Spleen (tissue), 11 donors: ENCODE data around the gene PTH1R. TPM values are rescaled to one million over a fixed set of nuclear protein-coding genes. Genes with fewer than 3 reads are reported as not detected.

Source experiments
- DNase-seq: peaks from one replicate; pipeline ENCODE4 v3.0.0-alpha.2; 2020
- H3K27ac ChIP-seq, 8 donors: fragments of 200-600 bp; sonication (generic) in 7 of 8; 1 replicate in 4 of 8; 2 replicates in 4 of 8; pipeline versions ENCODE4 v1.5.0 to v1.8.0; 2016 to 2021; ENCODE audit warnings: inconsistent platforms in 4 of 8, mild to moderate bottlenecking in 4 of 8, moderate library complexity in 1 of 8
- H3K27me3 ChIP-seq, 7 donors: fragments of 200-600 bp; sonication (generic) in 6 of 7; replicated peaks in 1 of 7; 1 replicate in 4 of 7; 2 replicates in 3 of 7; pipeline versions ENCODE4 v1.5.0 to v1.8.0; 2016 to 2021; ENCODE audit warnings: inconsistent platforms in 3 of 7, mild to moderate bottlenecking in 1 of 7
- H3K36me3 ChIP-seq, 6 donors: fragments of 200-600 bp; sonication (generic) in 5 of 6; 1 replicate in 4 of 6; 2 replicates in 2 of 6; pipeline versions ENCODE4 v1.5.0 to v1.8.0; 2016 to 2021; ENCODE audit warnings: inconsistent platforms in 2 of 6
- H3K4me1 ChIP-seq, 6 donors: fragments of 200-600 bp; sonication (generic) in 5 of 6; 1 replicate in 3 of 6; 2 replicates in 3 of 6; pipeline versions ENCODE4 v1.5.0 to v1.8.0; 2016 to 2021; ENCODE audit warnings: inconsistent platforms in 3 of 6
- H3K4me3 ChIP-seq, 8 donors: fragments of 200-600 bp; sonication (generic) in 7 of 8; 1 replicate in 4 of 8; 2 replicates in 4 of 8; pipeline versions ENCODE4 v1.5.0 to v1.8.0; 2016 to 2021; ENCODE audit warnings: inconsistent platforms in 4 of 8, mild to moderate bottlenecking in 4 of 8, moderate library complexity in 2 of 8
- H3K9me3 ChIP-seq, 8 donors: fragments of 200-600 bp; sonication (generic) in 7 of 8; 1 replicate in 4 of 8; 2 replicates in 4 of 8; pipeline versions ENCODE4 v1.5.0 to v1.8.0; 2016 to 2021; ENCODE audit warnings: inconsistent platforms in 4 of 8
- POLR2A ChIP-seq, 3 donors: fragments of 450-650 bp; IDR thresholded peaks; one replicate each; pipeline ENCODE4 v1.5.1; 2017; ENCODE audit warnings: antibody characterized with exemption in 3 of 3, mild to moderate bottlenecking in 1 of 3
- POLR2AphosphoS5 ChIP-seq, 3 donors: sonication (generic); formaldehyde crosslinking; IDR thresholded peaks; one replicate each; pipeline ENCODE4 v1.5.1; 2017; ENCODE audit warnings: antibody characterized with exemption in 3 of 3
- WGBS, 5 donors: extraction: QIAGEN DNeasy Blood & Tissue Kit in 3 of 5; methylation state at CpG; one replicate each; pipeline versions ENCODE4 v1.1.5 to v1.1.7; 2013 to 2018; 5-methylcytosine and 5-hydroxymethylcytosine counted together
- intact Hi-C: fragments of 100-400 bp; cut with DNase I; formaldehyde crosslinking; loops from one replicate; pipeline ENCODE4 v1.15.0; 2023; ENCODE audit warnings: low total_unique reads
- polyA plus RNA-seq, 3 donors: library from polyadenylated mRNA; stranded (reverse); fragments of 200-250 nt; gene quantifications; one replicate each; pipeline ENCODE4 v1.2.1, GENCODE V29; 2013
- total RNA-seq, 7 donors: library from RNA; depleted of rRNA in 3 of 7; stranded (reverse); fragments of >200 nt in 3 of 7; fragmentation: NEBNext Ultra II Directional in 4 of 7; extraction: Animal tissue kit (Norgen Biotek cat#: 25700) in 4 of 7; gene quantifications; one replicate each; pipeline versions ENCODE4 v1.1.0 to v1.2.1, GENCODE V29; 2016 to 2021
- TF ChIP-seq, protein P1 (sequence below), 11 experiments: fragments of 200-600 bp in 7 of 11; fragments of 450-650 bp in 4 of 11; sonication (generic) in 4 of 11; IDR thresholded peaks in 8 of 11; conservative IDR thresholded peaks in 3 of 11; 1 replicate in 7 of 11; 2 replicates in 4 of 11; pipeline versions ENCODE4 v1.4.0 to v1.8.0; 2016 to 2021; ENCODE audit warnings: antibody characterized with exemption in 11 of 11, inconsistent platforms in 4 of 11, mild to moderate bottlenecking in 1 of 11
- donor health status: healthy with polysubstance abuse.
- donor health status: DM: no; HTN: no; CAD: no; lungs with moderate emphysema.
- donor health status: DM: no; HTN: no; CAD: no.
- donor health status: Bipolar disorder and iron deficiency.
- donor health status: healthy.
- donor health status: DM: no; HTN: no; CAD: no.
- donor health status: DM: yes; HTN: yes; CAD: no.

The PTH1R gene
- total and polyA plus RNA-seq, 10 donors = 5.1 to 190 (median 34.1) TPM

- peak; percentile 47 for DNase-seq
- intact Hi-C loops = no loop called here
- peaks cover 0 to 52% (median 17%) of the 10 kb centered on the region in 6 donors for H3K36me3 ChIP-seq
- H3K27ac ChIP-seq = peak overlapping the region in 4 of 8 donors; percentile 1 to 91 (median 36)
- H3K4me1 ChIP-seq = peaks cover 35 to 96% (median 75%) of the 10 kb centered on the region in 6 donors
- H3K9me3 ChIP-seq = no peaks in the 10 kb centered on the region
- WGBS, 5 donors = 73 to 81% (median 75%) methylated on average over 12 of the region's 12 CpGs
- TF ChIP-seq, protein P1, sequence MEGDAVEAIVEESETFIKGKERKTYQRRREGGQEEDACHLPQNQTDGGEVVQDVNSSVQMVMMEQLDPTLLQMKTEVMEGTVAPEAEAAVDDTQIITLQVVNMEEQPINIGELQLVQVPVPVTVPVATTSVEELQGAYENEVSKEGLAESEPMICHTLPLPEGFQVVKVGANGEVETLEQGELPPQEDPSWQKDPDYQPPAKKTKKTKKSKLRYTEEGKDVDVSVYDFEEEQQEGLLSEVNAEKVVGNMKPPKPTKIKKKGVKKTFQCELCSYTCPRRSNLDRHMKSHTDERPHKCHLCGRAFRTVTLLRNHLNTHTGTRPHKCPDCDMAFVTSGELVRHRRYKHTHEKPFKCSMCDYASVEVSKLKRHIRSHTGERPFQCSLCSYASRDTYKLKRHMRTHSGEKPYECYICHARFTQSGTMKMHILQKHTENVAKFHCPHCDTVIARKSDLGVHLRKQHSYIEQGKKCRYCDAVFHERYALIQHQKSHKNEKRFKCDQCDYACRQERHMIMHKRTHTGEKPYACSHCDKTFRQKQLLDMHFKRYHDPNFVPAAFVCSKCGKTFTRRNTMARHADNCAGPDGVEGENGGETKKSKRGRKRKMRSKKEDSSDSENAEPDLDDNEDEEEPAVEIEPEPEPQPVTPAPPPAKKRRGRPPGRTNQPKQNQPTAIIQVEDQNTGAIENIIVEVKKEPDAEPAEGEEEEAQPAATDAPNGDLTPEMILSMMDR (IDR thresholded peaks at IDR 0.05 in 8 of 11, conservative IDR thresholded peaks at IDR 0.05 in 3 of 11) = no peak
- no peak for TF ChIP-seq POLR2AphosphoS5 (IDR thresholded peaks at IDR 0.05)
- TF ChIP-seq POLR2A (IDR thresholded peaks at IDR 0.05) = no peak
- H3K27me3 ChIP-seq = no peaks in the 10 kb centered on the region
- no peak overlapping the region for H3K4me3 ChIP-seq
Measured at GRCh38 chr3:46943237-46944187, 66.0 kb downstream of the PTH1R start.

GRCh38 chr3:46944191-46944590 lies 66.7 kb downstream of the PTH1R start:
- WGBS, 5 donors = 90 to 93% (median 91%) methylated on average over 8 of the region's 8 CpGs
- intact Hi-C loops = no loop called here
- H3K4me3 ChIP-seq = no peak overlapping the region
- no peak for TF ChIP-seq POLR2A (IDR thresholded peaks at IDR 0.05)
- no peak for TF ChIP-seq POLR2AphosphoS5 (IDR thresholded peaks at IDR 0.05)
- TF ChIP-seq, protein P1 (IDR thresholded peaks at IDR 0.05 in 8 of 11, conservative IDR thresholded peaks at IDR 0.05 in 3 of 11) = no peak
- no peaks in the 10 kb centered on the region for H3K9me3 ChIP-seq
- H3K27ac ChIP-seq = peak overlapping the region in 3 of 8 donors; percentile 1 to 91 (median 58)
- DNase-seq = peak; percentile 62
- peaks cover 0 to 46% (median 17%) of the 10 kb centered on the region in 6 donors for H3K36me3 ChIP-seq
- H3K4me1 ChIP-seq = peaks cover 37 to 96% (median 75%) of the 10 kb centered on the region in 6 donors
- no peaks in the 10 kb centered on the region for H3K27me3 ChIP-seq

DNA sequence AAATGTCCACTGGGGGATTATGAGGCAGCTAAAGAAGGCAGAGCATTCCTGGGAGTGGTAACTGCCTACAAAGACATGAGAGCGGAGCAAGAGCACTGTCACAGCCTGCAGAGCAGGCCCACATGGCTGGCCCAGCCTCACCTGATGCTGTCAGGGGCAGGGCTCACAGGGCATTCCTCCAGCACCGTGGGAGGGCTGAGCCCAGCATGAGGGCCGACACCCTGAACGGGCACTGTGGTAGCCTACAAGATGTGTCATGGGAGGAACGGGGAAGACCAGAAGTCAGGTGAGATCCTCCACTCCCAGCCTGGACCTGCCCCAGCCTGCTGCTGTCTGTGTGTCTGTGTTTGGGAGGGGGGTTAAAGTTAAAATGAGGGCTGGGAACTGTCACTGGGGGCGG lies 68.9 kb downstream of the PTH1R start:
- no peak overlapping the region for H3K4me3 ChIP-seq
- no peaks in the 10 kb centered on the region for H3K27me3 ChIP-seq
- peaks cover 0 to 27% (median 0%) of the 10 kb centered on the region in 6 donors for H3K36me3 ChIP-seq
- intact Hi-C loops = no loop called here
- peaks cover 54 to 100% (median 85%) of the 10 kb centered on the region in 6 donors for H3K4me1 ChIP-seq
- no peaks in the 10 kb centered on the region for H3K9me3 ChIP-seq
- 85 to 92% (median 92%) methylated on average over 6 of the region's 6 CpGs for WGBS, 5 donors
- H3K27ac ChIP-seq = peak overlapping the region in 7 of 8 donors; percentile 43 to 91 (median 78)
- peak; percentile 74 for DNase-seq
- TF ChIP-seq POLR2AphosphoS5 (IDR thresholded peaks at IDR 0.05) (peak in 1 of 3 donors; percentile 35), POLR2A (IDR thresholded peaks at IDR 0.05) (no peak)

GRCh38 chr3:46946856-46947545 lies 69.5 kb downstream of the PTH1R start:
- no peaks in the 10 kb centered on the region for H3K9me3 ChIP-seq
- peaks cover 0 to 21% (median 0%) of the 10 kb centered on the region in 6 donors for H3K36me3 ChIP-seq
- intact Hi-C loops = no loop called here
- peak overlapping the region; percentile 1 to 91 (median 80) for H3K27ac ChIP-seq
- peak overlapping the region in 1 of 8 donors; percentile 35 for H3K4me3 ChIP-seq
- DNase-seq = peak; percentile 86
- peaks cover 54 to 100% (median 89%) of the 10 kb centered on the region in 6 donors for H3K4me1 ChIP-seq
- peak; percentile 66 to 77 (median 69) for TF ChIP-seq POLR2AphosphoS5 (IDR thresholded peaks at IDR 0.05)
- TF ChIP-seq POLR2A (IDR thresholded peaks at IDR 0.05) = no peak
- TF ChIP-seq, protein P1 (IDR thresholded peaks at IDR 0.05 in 8 of 11, conservative IDR thresholded peaks at IDR 0.05 in 3 of 11) = no peak
- WGBS, 5 donors = 21 to 35% (median 24%) methylated on average over 6 to 7 of the region's 7 CpGs
- H3K27me3 ChIP-seq = no peaks in the 10 kb centered on the region
